Nephron progenitor cell (in vitro differentiated cells): ENCODE data around the gene LAMC2.
A peak's percentile ranks its signal among the peaks of the same experiment; 100 is the strongest.

Experiments
- DNase-seq: peaks from one replicate; pipeline ENCODE4 v3.0.0; 2021
- H3K27ac Mint-ChIP-seq: 2 replicates; pipeline ENCODE4 v1.8.0; 2021; ENCODE audit warnings: mild to moderate bottlenecking, moderate library complexity, mixed read lengths
- H3K27me3 Mint-ChIP-seq: 2 replicates; pipeline ENCODE4 v1.8.0; 2021; ENCODE audit warnings: mild to moderate bottlenecking, low read depth, mixed read lengths; ENCODE audit not compliant: poor library complexity
- H3K36me3 Mint-ChIP-seq: 2 replicates; pipeline ENCODE4 v1.8.0; 2021; ENCODE audit warnings: low read depth, mixed read lengths
- H3K4me1 Mint-ChIP-seq: 2 replicates; pipeline ENCODE4 v1.8.0; 2021; ENCODE audit warnings: mixed read lengths
- H3K4me3 Mint-ChIP-seq: 2 replicates; pipeline ENCODE4 v1.8.0; 2021; ENCODE audit warnings: mild to moderate bottlenecking, moderate library complexity, mixed read lengths
- H3K9me3 Mint-ChIP-seq: 2 replicates; pipeline ENCODE4 v1.8.0; 2021; ENCODE audit warnings: mild to moderate bottlenecking, moderate library complexity, mixed read lengths
- TF ChIP-seq, protein P1 (sequence below): fragments of 200-600 bp; sonication (generic); IDR thresholded peaks from 2 replicates; pipeline ENCODE4 v1.5.0; 2021; ENCODE audit warnings: antibody characterized with exemption

The LAMC2 gene

DNA sequence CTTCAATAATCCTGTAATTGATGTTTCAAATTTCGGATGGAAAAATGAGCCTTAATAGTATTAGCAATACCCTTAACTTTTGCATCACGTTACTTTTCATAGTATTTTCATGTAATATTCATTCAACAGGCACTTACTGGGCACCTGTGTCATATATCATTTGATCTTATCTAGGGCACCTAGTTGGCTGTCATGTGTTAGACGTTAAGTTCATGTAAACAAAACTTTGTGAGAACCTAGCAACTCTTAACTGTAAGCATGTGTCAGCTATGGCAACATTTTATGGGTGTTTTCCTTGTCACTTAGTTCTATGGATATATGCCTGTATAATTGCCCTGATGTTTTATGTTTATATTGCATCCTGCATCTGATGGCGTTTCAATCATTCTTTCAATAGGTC lies 777 bp downstream of the LAMC2 start:
- Mint-ChIP-seq H3K27ac (no peak overlapping the region), H3K9me3 (no peaks in the 10 kb centered on the region), H3K4me1 (peaks cover 18% of the 10 kb centered on the region), H3K36me3 (no peaks in the 10 kb centered on the region), H3K27me3 (peaks cover 30% of the 10 kb centered on the region), H3K4me3 (peak overlapping the region; percentile 87)
- TF ChIP-seq, protein P1, sequence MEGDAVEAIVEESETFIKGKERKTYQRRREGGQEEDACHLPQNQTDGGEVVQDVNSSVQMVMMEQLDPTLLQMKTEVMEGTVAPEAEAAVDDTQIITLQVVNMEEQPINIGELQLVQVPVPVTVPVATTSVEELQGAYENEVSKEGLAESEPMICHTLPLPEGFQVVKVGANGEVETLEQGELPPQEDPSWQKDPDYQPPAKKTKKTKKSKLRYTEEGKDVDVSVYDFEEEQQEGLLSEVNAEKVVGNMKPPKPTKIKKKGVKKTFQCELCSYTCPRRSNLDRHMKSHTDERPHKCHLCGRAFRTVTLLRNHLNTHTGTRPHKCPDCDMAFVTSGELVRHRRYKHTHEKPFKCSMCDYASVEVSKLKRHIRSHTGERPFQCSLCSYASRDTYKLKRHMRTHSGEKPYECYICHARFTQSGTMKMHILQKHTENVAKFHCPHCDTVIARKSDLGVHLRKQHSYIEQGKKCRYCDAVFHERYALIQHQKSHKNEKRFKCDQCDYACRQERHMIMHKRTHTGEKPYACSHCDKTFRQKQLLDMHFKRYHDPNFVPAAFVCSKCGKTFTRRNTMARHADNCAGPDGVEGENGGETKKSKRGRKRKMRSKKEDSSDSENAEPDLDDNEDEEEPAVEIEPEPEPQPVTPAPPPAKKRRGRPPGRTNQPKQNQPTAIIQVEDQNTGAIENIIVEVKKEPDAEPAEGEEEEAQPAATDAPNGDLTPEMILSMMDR, result no peak
- no peak for DNase-seq

DNA sequence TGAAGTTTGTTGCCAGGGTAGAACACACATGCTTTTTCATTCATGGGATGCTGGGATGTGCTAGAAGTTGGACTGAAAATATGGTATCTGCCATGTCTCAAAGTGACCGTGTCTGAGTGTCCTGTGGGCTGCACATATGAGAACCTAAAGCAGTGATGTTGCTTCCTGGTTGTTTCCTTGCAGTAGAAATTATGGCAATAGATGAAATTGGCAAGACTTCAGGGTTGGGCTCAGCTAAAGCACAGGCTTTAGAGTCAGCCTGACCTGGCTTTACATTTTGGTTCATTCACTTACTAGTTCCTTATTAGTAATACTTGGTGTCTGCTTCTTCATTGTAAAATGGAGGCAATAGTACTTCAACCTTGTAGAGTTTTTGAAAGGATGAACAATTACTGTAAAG lies 2.2 kb downstream of the LAMC2 start:
- Mint-ChIP-seq H3K36me3 (no peaks in the 10 kb centered on the region), H3K9me3 (no peaks in the 10 kb centered on the region), H3K4me3 (no peak overlapping the region), H3K27me3 (peaks cover 34% of the 10 kb centered on the region), H3K4me1 (peaks cover 20% of the 10 kb centered on the region), H3K27ac (no peak overlapping the region)
- TF ChIP-seq, protein P1, result no peak
- DNase-seq, result no peak

- H3K9me3 Mint-ChIP-seq, result no peaks in the 10 kb centered on the region
- peaks cover 25% of the 10 kb centered on the region for H3K4me1 Mint-ChIP-seq
- no peaks in the 10 kb centered on the region for H3K36me3 Mint-ChIP-seq
- peaks cover 14% of the 10 kb centered on the region for H3K27me3 Mint-ChIP-seq
- DNase-seq, result no peak
- TF ChIP-seq, protein P1, result no peak
- H3K4me3 Mint-ChIP-seq, result no peak overlapping the region
- no peak overlapping the region for H3K27ac Mint-ChIP-seq
Observed at GRCh38 chr1:183191833-183192232, 5.8 kb downstream of the LAMC2 start.

GRCh38 chr1:183193963-183194525 lies 8.0 kb downstream of the LAMC2 start:
- TF ChIP-seq, protein P1, result no peak
- H3K4me3 Mint-ChIP-seq, result no peak overlapping the region
- no peak overlapping the region for H3K27ac Mint-ChIP-seq
- no peak for DNase-seq
- peaks cover 41% of the 10 kb centered on the region for H3K4me1 Mint-ChIP-seq
- H3K27me3 Mint-ChIP-seq, result peaks cover 10% of the 10 kb centered on the region
- H3K36me3 Mint-ChIP-seq, result no peaks in the 10 kb centered on the region
- no peaks in the 10 kb centered on the region for H3K9me3 Mint-ChIP-seq

DNA sequence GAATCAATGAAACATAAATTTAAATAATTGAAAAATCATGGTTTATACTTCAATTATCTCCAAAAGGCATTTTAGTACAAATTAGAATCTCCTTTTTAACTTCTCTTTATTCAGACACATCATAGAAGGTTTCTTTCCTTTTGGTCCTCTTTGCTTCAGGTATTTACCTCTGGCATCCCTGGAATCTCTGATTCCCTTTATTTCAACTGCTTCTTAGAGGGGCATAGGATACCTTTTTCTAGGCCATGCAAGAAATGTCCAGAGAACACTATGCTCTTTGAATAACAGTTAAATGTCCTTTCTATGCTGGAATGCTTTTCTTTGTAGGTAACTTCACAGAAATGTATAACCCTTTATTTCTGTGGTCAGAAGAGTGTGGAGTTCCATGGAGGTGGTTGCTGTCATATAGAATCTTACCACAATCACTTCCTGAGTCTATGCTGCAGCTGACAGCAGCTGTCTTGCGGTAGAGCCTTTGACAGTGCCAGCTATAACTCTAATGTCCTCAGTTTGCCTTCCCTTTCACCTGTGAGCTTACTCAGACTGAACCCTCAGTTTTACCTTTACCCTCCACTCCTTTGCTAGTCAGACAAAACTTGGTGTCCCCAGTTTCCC lies 8.6 kb downstream of the LAMC2 start:
- H3K27ac Mint-ChIP-seq, result no peak overlapping the region
- H3K4me1 Mint-ChIP-seq, result peaks cover 45% of the 10 kb centered on the region
- no peak overlapping the region for H3K4me3 Mint-ChIP-seq
- H3K36me3 Mint-ChIP-seq, result no peaks in the 10 kb centered on the region
- H3K27me3 Mint-ChIP-seq, result peaks cover 10% of the 10 kb centered on the region
- TF ChIP-seq, protein P1, result no peak
- no peak for DNase-seq
- H3K9me3 Mint-ChIP-seq, result no peaks in the 10 kb centered on the region

GRCh38 chr1:183195142-183195574 lies 9.1 kb downstream of the LAMC2 start:
- no peak for DNase-seq
- no peak overlapping the region for H3K27ac Mint-ChIP-seq
- peaks cover 50% of the 10 kb centered on the region for H3K4me1 Mint-ChIP-seq
- TF ChIP-seq, protein P1, result no peak
- H3K4me3 Mint-ChIP-seq, result no peak overlapping the region
- no peaks in the 10 kb centered on the region for H3K36me3 Mint-ChIP-seq
- H3K27me3 Mint-ChIP-seq, result peaks cover 7% of the 10 kb centered on the region
- no peaks in the 10 kb centered on the region for H3K9me3 Mint-ChIP-seq
